Glutamatergic neuron (in vitro differentiated cells): ENCODE measurements around the gene DDX10. TPM values are rescaled to one million over a fixed set of nuclear protein-coding genes. Genes with fewer than 3 reads are reported as not detected.

ENCODE experiments used
- DNase-seq: peaks from one replicate; pipeline ENCODE4 v3.0.0; 2022
- H3K27ac Mint-ChIP-seq: one replicate; pipeline ENCODE4 v1.8.0; 2020; ENCODE audit warnings: mild to moderate bottlenecking, mixed read lengths, inconsistent platforms; ENCODE audit not compliant: unreplicated experiment
- H3K27me3 Mint-ChIP-seq: one replicate; pipeline ENCODE4 v1.8.0; 2020; ENCODE audit warnings: mild to moderate bottlenecking, moderate library complexity, mixed read lengths, inconsistent platforms; ENCODE audit not compliant: unreplicated experiment
- H3K36me3 Mint-ChIP-seq: one replicate; pipeline ENCODE4 v1.8.0; 2020; ENCODE audit warnings: mild to moderate bottlenecking, mixed read lengths, inconsistent platforms; ENCODE audit not compliant: unreplicated experiment
- H3K4me1 Mint-ChIP-seq: one replicate; pipeline ENCODE4 v1.8.0; 2020; ENCODE audit warnings: mild to moderate bottlenecking, low read depth, mixed read lengths, inconsistent platforms; ENCODE audit not compliant: unreplicated experiment
- H3K4me3 Mint-ChIP-seq: one replicate; pipeline ENCODE4 v1.8.0; 2020; ENCODE audit warnings: mild to moderate bottlenecking, mixed read lengths, inconsistent platforms; ENCODE audit not compliant: unreplicated experiment
- H3K9me3 Mint-ChIP-seq: one replicate; pipeline ENCODE4 v1.8.0; 2020; ENCODE audit warnings: mild to moderate bottlenecking, moderate library complexity, mixed read lengths, inconsistent platforms; ENCODE audit not compliant: unreplicated experiment
- total RNA-seq: library from RNA; stranded (reverse); fragmentation: NEBNext Ultra II Directional; extraction: Animal tissue kit (Norgen Biotek cat#: 25700); gene quantifications from one replicate; pipeline ENCODE4 v1.2.1, GENCODE V29; 2021; ENCODE audit not compliant: unreplicated experiment
- TF ChIP-seq, protein P1 (sequence below): fragments of 200-600 bp; sonication (generic); IDR thresholded peaks from one replicate; pipeline ENCODE4 v1.5.0; 2021; ENCODE audit not compliant: partially characterized antibody, unreplicated experiment

The DDX10 gene
- total RNA-seq, 1 donor from 2014 or later: 18.8 TPM

DNA sequence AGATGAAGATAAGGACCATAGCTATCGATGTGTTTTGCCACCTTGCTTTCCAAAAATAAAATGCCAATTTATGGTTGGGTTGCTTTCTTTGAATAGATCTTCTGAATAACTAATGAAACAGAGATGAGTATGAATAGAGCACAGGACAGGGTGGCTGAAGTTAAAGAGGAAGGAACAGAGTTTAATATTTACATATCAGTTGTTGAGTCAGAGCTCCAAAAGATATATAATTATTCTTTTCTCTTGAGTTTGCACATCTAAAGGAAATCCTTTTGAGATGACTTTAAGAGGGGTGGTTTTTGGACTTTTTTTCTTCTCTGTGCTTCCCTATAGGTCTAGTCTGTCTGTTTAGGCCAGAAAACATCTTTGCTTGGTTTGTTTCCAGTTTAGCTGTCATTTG, 115.2 kb downstream of the DDX10 start:
- Mint-ChIP-seq H3K27ac (no peak overlapping the region), H3K36me3 (peaks cover 5% of the 10 kb centered on the region), H3K4me1 (no peaks in the 10 kb centered on the region), H3K27me3 (no peaks in the 10 kb centered on the region), H3K9me3 (no peaks in the 10 kb centered on the region), H3K4me3 (no peak overlapping the region)
- TF ChIP-seq, protein P1, sequence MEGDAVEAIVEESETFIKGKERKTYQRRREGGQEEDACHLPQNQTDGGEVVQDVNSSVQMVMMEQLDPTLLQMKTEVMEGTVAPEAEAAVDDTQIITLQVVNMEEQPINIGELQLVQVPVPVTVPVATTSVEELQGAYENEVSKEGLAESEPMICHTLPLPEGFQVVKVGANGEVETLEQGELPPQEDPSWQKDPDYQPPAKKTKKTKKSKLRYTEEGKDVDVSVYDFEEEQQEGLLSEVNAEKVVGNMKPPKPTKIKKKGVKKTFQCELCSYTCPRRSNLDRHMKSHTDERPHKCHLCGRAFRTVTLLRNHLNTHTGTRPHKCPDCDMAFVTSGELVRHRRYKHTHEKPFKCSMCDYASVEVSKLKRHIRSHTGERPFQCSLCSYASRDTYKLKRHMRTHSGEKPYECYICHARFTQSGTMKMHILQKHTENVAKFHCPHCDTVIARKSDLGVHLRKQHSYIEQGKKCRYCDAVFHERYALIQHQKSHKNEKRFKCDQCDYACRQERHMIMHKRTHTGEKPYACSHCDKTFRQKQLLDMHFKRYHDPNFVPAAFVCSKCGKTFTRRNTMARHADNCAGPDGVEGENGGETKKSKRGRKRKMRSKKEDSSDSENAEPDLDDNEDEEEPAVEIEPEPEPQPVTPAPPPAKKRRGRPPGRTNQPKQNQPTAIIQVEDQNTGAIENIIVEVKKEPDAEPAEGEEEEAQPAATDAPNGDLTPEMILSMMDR: no peak
- no peak for DNase-seq

DNA sequence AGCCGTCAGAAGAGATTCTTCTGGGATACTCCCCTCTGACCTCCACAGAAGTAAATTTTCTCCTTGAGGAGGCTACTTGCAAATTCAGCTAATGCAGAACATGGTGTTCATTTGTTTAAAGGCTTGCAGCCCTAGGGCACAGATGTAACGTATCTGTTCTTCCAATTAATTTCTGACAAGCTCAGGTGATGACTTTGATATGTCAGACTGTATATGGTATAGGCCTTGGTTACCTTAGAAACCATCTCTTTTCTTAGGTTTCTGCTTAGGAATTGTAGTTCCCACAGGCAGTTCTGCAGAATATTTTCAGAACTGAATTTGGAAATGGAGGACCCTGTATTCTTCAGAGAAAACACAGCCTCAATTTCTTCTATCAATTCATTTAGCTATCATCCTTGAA, 117.1 kb downstream of the DDX10 start:
- Mint-ChIP-seq H3K4me1 (no peaks in the 10 kb centered on the region), H3K27ac (no peak overlapping the region), H3K36me3 (peaks cover 5% of the 10 kb centered on the region), H3K27me3 (no peaks in the 10 kb centered on the region), H3K4me3 (no peak overlapping the region), H3K9me3 (peaks cover 2% of the 10 kb centered on the region)
- no peak for DNase-seq
- TF ChIP-seq, protein P1: no peak

DNA sequence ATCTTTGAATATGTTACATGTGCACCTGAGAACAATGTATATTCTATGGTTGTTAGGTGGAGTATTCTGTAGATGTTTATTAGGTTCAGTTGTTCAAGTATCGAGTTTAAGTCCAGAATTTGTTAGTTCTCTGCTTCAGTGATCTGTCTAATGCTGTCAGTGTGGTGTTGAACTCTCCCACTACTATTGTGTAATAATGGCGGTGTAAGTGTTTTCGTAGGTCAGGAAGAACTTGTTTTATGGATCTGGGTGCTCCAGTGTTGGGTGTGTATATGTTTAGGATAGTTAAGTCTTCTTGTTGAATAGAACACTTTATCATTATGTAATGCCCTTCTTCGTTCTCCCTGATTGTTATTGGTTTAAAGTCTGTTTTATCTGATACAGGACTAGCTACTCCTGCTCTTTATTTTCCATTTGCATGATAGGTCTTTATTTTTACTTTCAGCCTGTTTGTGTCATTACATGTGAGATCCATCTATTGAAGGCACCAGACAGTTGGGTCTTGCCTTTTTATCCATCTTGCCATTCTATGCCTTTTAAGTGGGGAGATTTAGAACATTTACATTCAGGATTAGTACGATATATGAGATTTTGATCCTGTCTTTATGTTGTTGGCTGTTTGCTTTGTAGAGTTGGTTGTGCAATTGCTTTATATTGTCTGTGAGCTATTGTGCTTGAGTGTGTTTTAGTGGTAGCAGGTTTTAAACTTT, 121.6 kb downstream of the DDX10 start:
- no peak for DNase-seq
- no peaks in the 10 kb centered on the region for H3K27me3 Mint-ChIP-seq
- H3K27ac Mint-ChIP-seq: no peak overlapping the region
- H3K4me3 Mint-ChIP-seq: no peak overlapping the region
- TF ChIP-seq, protein P1: no peak
- peaks cover 2% of the 10 kb centered on the region for H3K9me3 Mint-ChIP-seq
- peaks cover 5% of the 10 kb centered on the region for H3K4me1 Mint-ChIP-seq
- H3K36me3 Mint-ChIP-seq: no peaks in the 10 kb centered on the region

DNA sequence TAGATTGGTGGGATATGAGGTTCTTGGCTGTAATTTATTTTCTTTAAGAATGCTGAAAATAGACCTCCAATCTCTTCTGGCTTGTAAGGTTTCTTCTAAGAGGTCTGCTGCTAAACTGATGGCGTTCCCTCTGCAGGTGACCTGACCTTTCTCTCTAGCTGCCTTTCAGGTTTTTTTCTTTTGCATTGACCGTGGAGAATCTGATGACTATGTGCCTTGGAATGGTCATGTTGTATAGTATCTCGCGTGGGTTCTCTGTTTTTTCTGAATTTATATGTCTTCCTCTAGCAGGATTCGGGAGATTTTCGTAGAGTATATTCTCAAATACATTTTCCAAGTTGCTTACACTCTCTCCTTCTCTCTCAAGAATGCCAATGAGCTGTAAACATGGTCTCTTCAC, 122.2 kb downstream of the DDX10 start:
- no peak overlapping the region for H3K27ac Mint-ChIP-seq
- no peaks in the 10 kb centered on the region for H3K27me3 Mint-ChIP-seq

More for the DNA sequence above, 122.2 kb downstream of the DDX10 start:
- Mint-ChIP-seq H3K4me1 (peaks cover 5% of the 10 kb centered on the region), H3K36me3 (no peaks in the 10 kb centered on the region), H3K9me3 (peaks cover 2% of the 10 kb centered on the region), H3K4me3 (no peak overlapping the region)
- no peak for DNase-seq
- TF ChIP-seq, protein P1: no peak
